SU-DHL-6 (cell line): ENCODE results near the gene MAST4.

Experiments
- H2AFZ ChIP-seq: fragments of 200-600 bp; sonication (generic); 2 replicates; pipeline ENCODE4 v1.6.1; 2014; ENCODE audit warnings: low read depth, mild to moderate bottlenecking, moderate library complexity, mixed read lengths, antibody characterized with exemption, low read length; ENCODE audit not compliant: severe bottlenecking
- H3F3A ChIP-seq: fragments of 200-600 bp; shearing (Covaris generic); 2 replicates; pipeline ENCODE4 v1.6.0; 2016; ENCODE audit warnings: antibody characterized with exemption, mild to moderate bottlenecking; ENCODE audit not compliant: insufficient read depth
- H3K27ac ChIP-seq: fragments of 200-600 bp; sonication (generic); 2 replicates; pipeline ENCODE4 v1.5.1; 2016; ENCODE audit warnings: low read depth, mild to moderate bottlenecking, low read length, moderate library complexity, mixed read lengths
- H3K27me3 ChIP-seq: fragments of 200-600 bp; sonication (generic), shearing (Covaris generic); 2 replicates; pipeline ENCODE4 v1.6.0; 2014; ENCODE audit warnings: mild to moderate bottlenecking, low read length
- H3K36me3 ChIP-seq: fragments of 200-600 bp; sonication (generic); 2 replicates; pipeline ENCODE4 v1.6.1; 2014; ENCODE audit warnings: mild to moderate bottlenecking, low read length, mixed read lengths
- H3K4me2 ChIP-seq: fragments of 300-600, 200-600 bp; shearing (Covaris generic), sonication (generic); 2 replicates; pipeline ENCODE4 v1.6.0; 2014; ENCODE audit warnings: low read length, low read depth, mild to moderate bottlenecking; ENCODE audit not compliant: poor library complexity, severe bottlenecking
- H3K4me3 ChIP-seq: fragments of 200-600 bp; sonication (generic); 2 replicates; pipeline ENCODE4 v1.5.1; 2014; ENCODE audit warnings: antibody characterized with exemption, low read length, mild to moderate bottlenecking, mixed read lengths; ENCODE audit not compliant: insufficient read depth, poor library complexity, severe bottlenecking
- H3K79me2 ChIP-seq: fragments of 200-600 bp; sonication (generic); 2 replicates; pipeline ENCODE4 v1.6.1; 2014; ENCODE audit warnings: mild to moderate bottlenecking, low read length, moderate library complexity; ENCODE audit not compliant: insufficient read depth
- H3K9ac ChIP-seq: fragments of 200-600 bp; sonication (generic); 2 replicates; pipeline ENCODE4 v1.7.0; 2014; ENCODE audit warnings: mild to moderate bottlenecking, low read length
- H3K9me2 ChIP-seq: fragments of 200-600 bp; sonication (generic); replicated peaks from 2 replicates; pipeline ENCODE4 v1.6.1; 2014; ENCODE audit warnings: low read length; ENCODE audit not compliant: insufficient read depth
- H3K9me3 ChIP-seq: fragments of 200-600 bp; sonication (generic); 2 replicates; pipeline ENCODE4 v1.6.1; 2014; ENCODE audit warnings: low read length, mixed read lengths; ENCODE audit not compliant: insufficient read depth
- H4K20me1 ChIP-seq: fragments of 200-600 bp; sonication (generic); 2 replicates; pipeline ENCODE4 v1.6.1; 2014; ENCODE audit warnings: low read depth, mild to moderate bottlenecking, antibody characterized with exemption, low read length, moderate library complexity, mixed read lengths
- EZH2phosphoT487 ChIP-seq: fragments of 200-600 bp; sonication (generic), shearing (Covaris generic); conservative IDR thresholded peaks from 2 replicates; pipeline ENCODE4 v1.6.1; 2018; ENCODE audit warnings: mild to moderate bottlenecking, antibody characterized with exemption, low read length, moderate library complexity, mixed read lengths
- TF ChIP-seq, protein P1 (sequence below): fragments of 200-600 bp; sonication (generic); IDR thresholded peaks from one replicate; pipeline ENCODE4 v1.5.1; 2017; ENCODE audit warnings: antibody characterized with exemption, mild to moderate bottlenecking, low read length, moderate library complexity; ENCODE audit not compliant: insufficient read depth, poor library complexity, severe bottlenecking

The MAST4 gene

DNA sequence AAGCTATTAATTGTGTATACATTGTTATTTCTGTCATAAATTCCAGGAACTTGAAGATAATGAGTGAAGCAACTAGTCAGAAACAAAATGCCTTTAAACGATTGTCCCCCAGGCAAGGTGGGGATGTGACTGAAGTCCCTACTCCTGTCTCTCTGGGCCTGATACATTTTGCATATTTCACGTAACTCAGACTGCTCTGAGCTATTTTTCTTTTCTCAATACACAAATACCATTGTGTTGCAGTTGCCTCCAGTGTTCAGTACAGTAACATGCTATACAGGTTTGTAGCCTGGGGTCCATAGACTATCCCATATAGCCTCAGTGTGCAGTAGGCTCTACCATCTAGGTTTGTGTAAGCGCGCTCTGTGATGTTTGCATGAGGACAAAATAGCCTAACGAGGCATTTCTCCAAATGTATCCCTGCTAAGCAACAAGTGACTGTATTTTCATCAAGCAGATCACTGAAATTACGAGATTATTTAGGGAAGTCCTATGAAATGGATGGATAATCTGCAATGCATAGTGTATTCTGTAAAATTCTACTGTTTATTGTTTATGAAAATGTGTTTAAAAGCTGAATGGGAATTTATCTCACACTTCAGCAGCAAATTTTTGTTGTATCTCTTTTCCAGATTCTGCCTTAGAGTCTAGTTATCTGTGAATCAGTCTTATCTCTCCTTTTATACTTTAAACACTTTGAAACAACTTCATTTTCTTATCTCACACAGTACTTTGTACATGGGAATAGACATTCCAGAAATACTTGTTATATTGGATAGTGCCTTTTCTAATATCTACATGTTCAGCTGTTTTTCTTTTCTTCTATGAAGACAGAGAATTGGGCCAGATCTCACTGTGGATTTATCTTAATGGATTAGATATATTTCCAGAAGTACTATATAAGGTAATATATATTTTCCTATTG is 449.9 kb downstream of the MAST4 start:
- no peaks in the 10 kb centered on the region for H3K9me2 ChIP-seq

GRCh38 chr5:67047160-67047559 is 451.0 kb downstream of the MAST4 start:
- H3K27me3 ChIP-seq: no peaks in the 10 kb centered on the region
- TF ChIP-seq EZH2phosphoT487: no peak
- TF ChIP-seq, protein P1, sequence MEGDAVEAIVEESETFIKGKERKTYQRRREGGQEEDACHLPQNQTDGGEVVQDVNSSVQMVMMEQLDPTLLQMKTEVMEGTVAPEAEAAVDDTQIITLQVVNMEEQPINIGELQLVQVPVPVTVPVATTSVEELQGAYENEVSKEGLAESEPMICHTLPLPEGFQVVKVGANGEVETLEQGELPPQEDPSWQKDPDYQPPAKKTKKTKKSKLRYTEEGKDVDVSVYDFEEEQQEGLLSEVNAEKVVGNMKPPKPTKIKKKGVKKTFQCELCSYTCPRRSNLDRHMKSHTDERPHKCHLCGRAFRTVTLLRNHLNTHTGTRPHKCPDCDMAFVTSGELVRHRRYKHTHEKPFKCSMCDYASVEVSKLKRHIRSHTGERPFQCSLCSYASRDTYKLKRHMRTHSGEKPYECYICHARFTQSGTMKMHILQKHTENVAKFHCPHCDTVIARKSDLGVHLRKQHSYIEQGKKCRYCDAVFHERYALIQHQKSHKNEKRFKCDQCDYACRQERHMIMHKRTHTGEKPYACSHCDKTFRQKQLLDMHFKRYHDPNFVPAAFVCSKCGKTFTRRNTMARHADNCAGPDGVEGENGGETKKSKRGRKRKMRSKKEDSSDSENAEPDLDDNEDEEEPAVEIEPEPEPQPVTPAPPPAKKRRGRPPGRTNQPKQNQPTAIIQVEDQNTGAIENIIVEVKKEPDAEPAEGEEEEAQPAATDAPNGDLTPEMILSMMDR: no peak
- no peaks in the 10 kb centered on the region for H3K36me3 ChIP-seq
- no peaks in the 10 kb centered on the region for H3K9me3 ChIP-seq
- H2AFZ ChIP-seq: no peak overlapping the region
- H3F3A ChIP-seq: no peaks in the 10 kb centered on the region
- no peak overlapping the region for H3K27ac ChIP-seq
- H3K9me2 ChIP-seq: no peaks in the 10 kb centered on the region
- H3K79me2 ChIP-seq: no peaks in the 10 kb centered on the region
- H3K4me3 ChIP-seq: no peak overlapping the region
- H3K9ac ChIP-seq: no peak overlapping the region
- H4K20me1 ChIP-seq: no peaks in the 10 kb centered on the region
- H3K4me2 ChIP-seq: no peak overlapping the region

More for the DNA sequence above, 449.9 kb downstream of the MAST4 start:
- Histone ChIP-seq H4K20me1 (no peaks in the 10 kb centered on the region), H3K27ac (no peak overlapping the region), H3K36me3 (no peaks in the 10 kb centered on the region), H3K9me3 (no peaks in the 10 kb centered on the region), H3K4me2 (no peak overlapping the region), H2AFZ (no peak overlapping the region), H3F3A (no peaks in the 10 kb centered on the region), H3K9ac (no peak overlapping the region), H3K27me3 (no peaks in the 10 kb centered on the region), H3K79me2 (no peaks in the 10 kb centered on the region), H3K4me3 (no peak overlapping the region)
- TF ChIP-seq, protein P1: no peak
- no peak for TF ChIP-seq EZH2phosphoT487

- TF ChIP-seq, protein P1: no peak
- no peak for TF ChIP-seq EZH2phosphoT487
- no peak overlapping the region for H3K9ac ChIP-seq
- H3K9me3 ChIP-seq: no peaks in the 10 kb centered on the region
- H3F3A ChIP-seq: no peaks in the 10 kb centered on the region
- no peaks in the 10 kb centered on the region for H4K20me1 ChIP-seq
- no peak overlapping the region for H3K4me3 ChIP-seq
- H3K27me3 ChIP-seq: no peaks in the 10 kb centered on the region
- no peaks in the 10 kb centered on the region for H3K9me2 ChIP-seq
- H3K27ac ChIP-seq: no peak overlapping the region
- H3K36me3 ChIP-seq: no peaks in the 10 kb centered on the region
- H3K4me2 ChIP-seq: no peak overlapping the region
- no peaks in the 10 kb centered on the region for H3K79me2 ChIP-seq
- H2AFZ ChIP-seq: no peak overlapping the region
Measured at GRCh38 chr5:67047616-67048015, 451.4 kb downstream of the MAST4 start.
